PC-9 (cell line): ENCODE data around the gene CLPTM1L. TPM values are rescaled to one million over a fixed set of nuclear protein-coding genes. Genes with fewer than 3 reads are reported as not detected.

Experiments used
- Bru-seq: library from RNA; stranded (reverse); fragments of 400-500 nt; gene quantifications from one replicate; lab custom pipeline; 2021; lab: Mats Ljungman, UMichigan
- BruChase-seq, 2 experiments: library from RNA; stranded (reverse); fragments of 400-500 nt; gene quantifications; one replicate each; lab custom pipeline; 2021; lab: Mats Ljungman, UMichigan
- BruUV-seq: library from RNA; stranded (reverse); fragments of 400-500 nt; replicated peaks from 2 replicates; lab custom pipeline; 2021; lab: Mats Ljungman, UMichigan
- CTCF ChIA-PET: fragments of 300-600 bp; sonication (Branson Sonifier 250); formaldehyde crosslinking; loops from one replicate; lab custom pipeline; 2022; ENCODE audit warnings: antibody characterized with exemption; lab: Charles Lee
- POLR2A ChIA-PET: fragments of 300-600 bp; sonication (Branson Sonifier 250); formaldehyde crosslinking; loops from one replicate; lab custom pipeline; 2022; ENCODE audit warnings: antibody characterized with exemption; ENCODE audit not compliant: unreplicated experiment; lab: Charles Lee
- DNase-seq, 2 experiments: peaks; one replicate each; pipeline versions ENCODE4 v3.0.0 to v3.0.0-alpha.2; 2015 to 2022; ENCODE audit warnings: mixed read lengths in 1 of 2
- H2AFZ ChIP-seq: fragments of 200-600 bp; sonication (generic); 2 replicates; pipeline ENCODE4 v1.8.1; 2017; ENCODE audit warnings: antibody characterized with exemption
- H3F3A ChIP-seq: fragments of 200-600 bp; sonication (generic); 2 replicates; pipeline ENCODE4 v1.8.1; 2017; ENCODE audit warnings: antibody characterized with exemption, mild to moderate bottlenecking, low read depth; ENCODE audit not compliant: insufficient read depth
- H3K27ac ChIP-seq: fragments of 200-600 bp; sonication (generic); 2 replicates; pipeline ENCODE4 v1.6.1; 2016; ENCODE audit warnings: mixed run types
- H3K27me3 ChIP-seq: fragments of 200-600 bp; sonication (generic); 2 replicates; pipeline ENCODE4 v1.6.1; 2016; ENCODE audit warnings: low read depth, mixed run types; ENCODE audit not compliant: insufficient read depth
- H3K36me3 ChIP-seq: fragments of 200-600 bp; sonication (generic); 2 replicates; pipeline ENCODE4 v1.6.1; 2016; ENCODE audit warnings: low read depth, mixed run types
- H3K4me1 ChIP-seq: fragments of 200-600 bp; sonication (generic); replicated peaks from 2 replicates; pipeline ENCODE4 v1.6.1; 2016; ENCODE audit warnings: mixed run types; ENCODE audit not compliant: insufficient read depth
- H3K4me2 ChIP-seq: fragments of 200-600 bp; sonication (generic); 2 replicates; pipeline ENCODE4 v1.6.1; 2017; ENCODE audit warnings: mixed run types
- H3K4me3 ChIP-seq: fragments of 200-600 bp; sonication (generic); 2 replicates; pipeline ENCODE4 v1.6.1; 2016; ENCODE audit warnings: mixed run types
- H3K79me2 ChIP-seq: fragments of 200-600 bp; sonication (generic); 2 replicates; pipeline ENCODE4 v1.6.1; 2017; ENCODE audit warnings: low read depth, mixed run types
- H3K9me2 ChIP-seq: fragments of 200-600 bp; sonication (generic); 2 replicates; pipeline ENCODE4 v1.8.1; 2017; ENCODE audit warnings: mild to moderate bottlenecking; ENCODE audit not compliant: insufficient read depth
- H3K9me3 ChIP-seq: fragments of 200-600 bp; sonication (generic); 2 replicates; pipeline ENCODE4 v1.8.1; 2016; ENCODE audit warnings: low read depth; ENCODE audit not compliant: insufficient read depth
- H4K20me1 ChIP-seq: fragments of 200-600 bp; sonication (generic); 2 replicates; pipeline ENCODE4 v1.8.1; 2017; ENCODE audit not compliant: insufficient read depth
- CTCF ChIP-seq: fragments of 200-600 bp; sonication (generic); conservative IDR thresholded peaks from 2 replicates; pipeline ENCODE4 v1.6.1; 2017; ENCODE audit warnings: mixed run types, antibody characterized with exemption, mild to moderate bottlenecking, moderate library complexity
- EZH2 ChIP-seq: fragments of 200-600 bp; sonication (generic); IDR thresholded peaks from 2 replicates; pipeline ENCODE4 v1.8.0; 2017; ENCODE audit warnings: antibody characterized with exemption, low read depth
- intact Hi-C: fragments of 100-400 bp; cut with micrococcal nuclease; formaldehyde crosslinking; loops from one replicate; pipeline ENCODE4 v1.10.0; 2022; ENCODE audit not compliant: unreplicated experiment
- long read RNA-seq: library from polyadenylated mRNA; stranded (forward); transcript quantifications from one replicate; pipeline ENCODE4 v2.0.0, GENCODE V29; 2022
- total RNA-seq: library from RNA; stranded (reverse); gene quantifications from 2 replicates; pipeline ENCODE4 v1.2.3, GENCODE V29; 2021

The CLPTM1L gene
- 260 and 266 TPM in 2 replicates for total RNA-seq
- Bru-seq, nascent RNA = percentile 84 among the genes with signal in this experiment
- percentile 90 among the genes with signal in this experiment for BruChase-seq, experiment 1, labeled RNA remaining after a 2-hour chase
- BruChase-seq, experiment 2, labeled RNA remaining after a 6-hour chase = percentile 95 among the genes with signal in this experiment
- long read RNA-seq, transcript CLPTM1L-216 (16 exons, 2,032 nt) = minor isoform, 6 of 867 reads
- long read RNA-seq, transcript CLPTM1L-201 (17 exons, 2,500 nt) = major isoform, 679 of 867 reads
- long read RNA-seq, transcript CLPTM1L-207 (9 exons, 792 nt) = minor isoform, 5 of 867 reads
- long read RNA-seq, partial matches to known transcripts = 25 of 867 reads
- long read RNA-seq, other reads (novel, unspliced or antisense) = 150 of 867 reads

GRCh38 chr5:1344975-1345838, at the start of gene CLPTM1L:
TSS of gene CLPTM1L (minus strand) at chr5:1345099. CDS start at chr5:1344841, 258 bp downstream.
- Histone ChIP-seq H3K4me2 (peak within 1 kb of the TSS; percentile 99), H3K9me2 (no peaks in the 10 kb centered on the region), H3K36me3 (peaks cover 26% of the 10 kb centered on the region), H2AFZ (peak within 1 kb of the TSS; percentile 89), H3K4me1 (peaks cover 18% of the 10 kb centered on the region), H3K79me2 (peaks cover 48% of the 10 kb centered on the region), H4K20me1 (peaks cover 13% of the 10 kb centered on the region), H3K9me3 (no peaks in the 10 kb centered on the region), H3K27ac (0 out of 2 replicates have a peak within 1 kb of the TSS, but pooled peaks have one; percentile 10), H3F3A (no peaks in the 10 kb centered on the region), H3K27me3 (no peaks in the 10 kb centered on the region), H3K4me3 (peak within 1 kb of the TSS; percentile 90)
- DNase-seq = peak; percentile 78 to 96
- intact Hi-C loops = loop anchor here (2.0 to 10.0 kb wide), 3 partner anchors 140 to 256 kb away; partner anchors contain the start of gene SLC6A19
- ChIA-PET CTCF (interaction anchor here (0.7 kb wide), 1 partner anchor 224 kb away, joined by 7 read pairs; no protein-coding TSS in a partner anchor), POLR2A (no interaction called here)
- no peak for TF ChIP-seq EZH2
- no peak for TF ChIP-seq CTCF
- BruUV-seq = TSS peak; percentile 56

DNA sequence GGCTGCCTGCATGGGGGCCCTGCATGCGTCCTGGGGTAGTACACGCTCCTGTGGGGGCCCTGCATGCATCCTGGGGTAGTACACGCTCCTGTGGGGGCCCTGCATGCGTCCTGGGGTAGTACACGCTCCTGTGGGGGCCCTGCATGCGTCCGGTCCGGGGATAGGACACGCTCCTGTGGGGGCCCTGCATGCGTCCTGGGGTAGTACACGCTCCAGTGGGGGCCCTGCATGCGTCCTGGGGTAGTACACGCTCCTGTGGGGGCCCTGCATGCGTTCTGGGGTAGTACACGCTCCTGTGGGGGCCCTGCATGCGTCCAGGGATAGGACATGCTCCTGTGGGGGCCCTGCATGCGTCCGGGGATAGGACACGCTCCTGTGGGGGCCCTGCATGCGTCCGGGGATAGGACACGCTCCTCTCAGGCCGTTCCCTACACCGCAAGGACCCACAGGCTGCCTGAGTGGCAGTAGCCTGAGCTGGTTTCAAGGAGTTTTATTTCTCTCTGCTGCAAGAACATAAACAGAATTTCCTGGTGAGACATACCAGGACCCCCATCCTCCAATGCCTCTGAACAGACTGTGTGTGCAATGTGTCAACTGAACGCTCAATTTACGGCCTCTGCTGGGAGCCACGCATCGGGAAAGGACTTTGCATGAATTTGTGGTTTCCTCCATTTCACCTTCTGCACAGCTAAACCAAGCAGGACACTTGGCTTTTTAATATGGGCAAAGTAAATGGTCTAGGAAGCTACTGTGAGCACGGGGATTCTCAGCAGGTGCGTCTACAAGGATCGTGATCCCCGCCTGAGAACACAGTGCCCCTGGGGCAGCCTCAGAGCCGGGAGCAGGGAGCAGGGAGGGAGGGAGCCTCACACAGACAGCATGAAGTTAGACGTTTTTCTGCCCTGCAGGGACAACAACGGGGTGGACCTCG, 48.9 kb upstream of the CLPTM1L start:
- no peaks in the 10 kb centered on the region for H3K79me2 ChIP-seq
- POLR2A ChIA-PET = no interaction called here
- H3K4me2 ChIP-seq = no peak overlapping the region
- no peak overlapping the region for H3K4me3 ChIP-seq
- no TSS peak for BruUV-seq
- no peaks in the 10 kb centered on the region for H3K9me3 ChIP-seq
- no peak for TF ChIP-seq CTCF
- TF ChIP-seq EZH2 = no peak
- intact Hi-C loops = no loop called here
- H3K27me3 ChIP-seq = peaks cover 99% of the 10 kb centered on the region
- H3K36me3 ChIP-seq = no peaks in the 10 kb centered on the region
- no peak overlapping the region for H2AFZ ChIP-seq
- H4K20me1 ChIP-seq = no peaks in the 10 kb centered on the region; the same call in none of the 2 replicates
- H3K4me1 ChIP-seq = no peaks in the 10 kb centered on the region
- no peaks in the 10 kb centered on the region for H3F3A ChIP-seq
- CTCF ChIA-PET = no interaction called here
- no peak overlapping the region for H3K27ac ChIP-seq
- no peaks in the 10 kb centered on the region for H3K9me2 ChIP-seq
- DNase-seq = no peak
